Endothelial cell of umbilical vein (primary cell): Measurements from ENCODE around the gene TMPRSS13. TPM values are rescaled to one million over a fixed set of nuclear protein-coding genes. Genes with fewer than 3 reads are reported as not detected.

Experiments used
- BruUV-seq: library from RNA; stranded (reverse); fragments of 400-500 nt; replicated peaks from 2 replicates; lab custom pipeline; 2021; lab: Mats Ljungman, UMichigan
- CTCF ChIA-PET: fragments of 300-600, 350-600 bp; sonication (Branson Sonifier 250); formaldehyde crosslinking; loops from one replicate; lab custom pipeline; 2021; ENCODE audit warnings: antibody characterized with exemption, inconsistent platforms; lab: Charles Lee
- POLR2A ChIA-PET: fragments of 300-600, 350-600 bp; sonication (Branson Sonifier 250); formaldehyde crosslinking; loops from one replicate; lab custom pipeline; 2021; ENCODE audit warnings: antibody characterized with exemption, inconsistent platforms; lab: Charles Lee
- DNase-seq: peaks from one replicate; pipeline ENCODE4 v3.0.0-alpha.2; 2011; ENCODE audit warnings: low read depth, low spot score
- FAIRE-seq: peaks from 2 replicates; lab custom pipeline; 2011; peaks lifted over from hg19 to GRCh38; lab: Jason Lieb, UNC
- H2AFZ ChIP-seq: 2 replicates; pipeline ENCODE4 v1.6.0; 2012; ENCODE audit warnings: low read depth, low read length, control low read depth, inconsistent platforms
- H3K27ac ChIP-seq: 2 replicates; pipeline ENCODE4 v1.5.1; 2011; ENCODE audit warnings: low read depth, mild to moderate bottlenecking, control low read depth, low read length, moderate library complexity; ENCODE audit not compliant: insufficient read depth
- H3K27me3 ChIP-seq, 2 experiments: 2 replicates each; pipeline versions ENCODE4 v1.6.0 to v1.6.1; 2011; ENCODE audit warnings: low read length in 2 of 2, mixed read lengths in 1 of 2; ENCODE audit not compliant: control insufficient read depth in 2 of 2, insufficient read depth in 2 of 2
- H3K36me3 ChIP-seq, 2 experiments: 2 replicates in 1 of 2; 3 replicates in 1 of 2; pipeline ENCODE4 v1.5.1; 2011; ENCODE audit warnings: low read length in 2 of 2, mild to moderate bottlenecking in 1 of 2, moderate library complexity in 1 of 2; ENCODE audit not compliant: control insufficient read depth in 2 of 2, insufficient read depth in 2 of 2; ENCODE audit errors: extremely low read depth in 1 of 2
- H3K4me1 ChIP-seq: 3 replicates; pipeline ENCODE4 v1.5.1; 2011; ENCODE audit warnings: mild to moderate bottlenecking, low read length; ENCODE audit not compliant: control insufficient read depth, insufficient read depth; ENCODE audit errors: extremely low read depth
- H3K4me2 ChIP-seq: 2 replicates; pipeline ENCODE4 v1.6.1; 2011; ENCODE audit warnings: low read length, control low read depth, mixed read lengths; ENCODE audit not compliant: insufficient read depth
- H3K4me3 ChIP-seq, 3 experiments: fragments of 200-600 bp in 1 of 3; sonication (generic), shearing (Covaris generic) in 1 of 3; replicated peaks in 1 of 3; 2 replicates each; pipeline ENCODE4 v1.5.1; 2011 to 2016; ENCODE audit warnings: control low read depth in 3 of 3, low read length in 3 of 3, mild to moderate bottlenecking in 2 of 3, inconsistent platforms in 1 of 3, low read depth in 1 of 3, moderate library complexity in 1 of 3; ENCODE audit not compliant: insufficient read depth in 1 of 3
- H3K79me2 ChIP-seq: 2 replicates; pipeline ENCODE4 v1.6.0; 2012; ENCODE audit warnings: low read length, inconsistent platforms; ENCODE audit not compliant: control insufficient read depth, insufficient read depth
- H3K9ac ChIP-seq: replicated peaks from 2 replicates; pipeline ENCODE3; 2011; ENCODE audit warnings: low read length, control low read depth; ENCODE audit not compliant: insufficient read depth; ENCODE audit errors: extremely low read depth
- H3K9me1 ChIP-seq: replicated peaks from 3 replicates; pipeline ENCODE4 v1.6.0; 2011; ENCODE audit warnings: mild to moderate bottlenecking, low read length; ENCODE audit not compliant: control insufficient read depth, insufficient read depth; ENCODE audit errors: extremely low read depth
- H3K9me3 ChIP-seq: replicated peaks from 2 replicates; pipeline ENCODE4 v1.5.1; 2012; ENCODE audit warnings: low read length, inconsistent platforms; ENCODE audit not compliant: control insufficient read depth, insufficient read depth
- H4K20me1 ChIP-seq: replicated peaks from 2 replicates; pipeline ENCODE3; 2011; ENCODE audit warnings: mild to moderate bottlenecking, low read length; ENCODE audit not compliant: control insufficient read depth, insufficient read depth; ENCODE audit errors: extremely low read depth
- CTCF ChIP-seq, 2 donors: IDR thresholded peaks; 1 replicate in 1 of 2; 2 replicates in 1 of 2; pipeline ENCODE4 v1.5.1; 2011; ENCODE audit warnings: low read length in 2 of 2, mild to moderate bottlenecking in 2 of 2, moderate library complexity in 2 of 2, control low read depth in 1 of 2, inconsistent platforms in 1 of 2, low read depth in 1 of 2; ENCODE audit not compliant: insufficient read depth in 1 of 2; ENCODE audit errors: extremely low read depth in 1 of 2
- EZH2 ChIP-seq: IDR thresholded peaks from 2 replicates; pipeline ENCODE4 v1.6.1; 2012; ENCODE audit warnings: borderline replicate concordance, low read depth, mild to moderate bottlenecking, moderate library complexity, low read length, inconsistent platforms; ENCODE audit not compliant: severe bottlenecking
- FOS ChIP-seq: IDR thresholded peaks from 2 replicates; pipeline ENCODE4 v1.6.1; 2011; ENCODE audit warnings: mild to moderate bottlenecking, low read length, moderate library complexity, borderline replicate concordance; ENCODE audit not compliant: insufficient read depth
- GATA2 ChIP-seq: IDR thresholded peaks from 2 replicates; pipeline ENCODE4 v1.7.0; 2011; ENCODE audit warnings: low read depth, mild to moderate bottlenecking, moderate library complexity, mixed read lengths, low read length; ENCODE audit not compliant: insufficient read length, insufficient read depth
- JUN ChIP-seq: IDR thresholded peaks from 2 replicates; pipeline ENCODE4 v1.6.1; 2011; ENCODE audit warnings: borderline replicate concordance, low read depth; ENCODE audit not compliant: insufficient read length, insufficient read depth
- MAX ChIP-seq: IDR thresholded peaks from 2 replicates; pipeline ENCODE4 v1.6.1; 2011; ENCODE audit not compliant: insufficient read depth, insufficient read length
- MYC ChIP-seq: IDR thresholded peaks from one replicate; pipeline ENCODE4 v1.6.1; 2011; ENCODE audit warnings: mild to moderate bottlenecking, low read depth, low read length
- POLR2A ChIP-seq: IDR thresholded peaks from 2 replicates; pipeline ENCODE4 v1.6.1; 2012; ENCODE audit warnings: low read depth, mild to moderate bottlenecking, control low read depth, low read length
- POLR2AphosphoS5 ChIP-seq: IDR thresholded peaks from 2 replicates; pipeline ENCODE4 v1.6.1; 2012; ENCODE audit warnings: low read depth, mild to moderate bottlenecking, control low read depth, low read length, moderate library complexity; ENCODE audit not compliant: insufficient read depth
- dilution Hi-C: fragments of 300-500 bp; cut with MboI; formaldehyde crosslinking; loops from one replicate; pipeline ENCODE4 v1.15.0; 2019; ENCODE audit warnings: low sequenced_read_pairs; ENCODE audit not compliant: extremely low pct_ligation_motif_present
- intact Hi-C: fragments of 100-400 bp; cut with micrococcal nuclease; formaldehyde crosslinking; loops from one replicate; pipeline ENCODE4 v1.10.0; 2022
- polyA plus RNA-seq, 4 experiments: library from polyadenylated mRNA; depleted of rRNA in 3 of 4; stranded (reverse) in 3 of 4; unstranded in 1 of 4; fragments of >200 nt; gene quantifications; 2 replicates each; pipeline versions ENCODE4 v1.2.1 to v1.2.3, GENCODE V29; 2011 to 2012; ENCODE audit warnings: missing spikeins in 1 of 4
- total RNA-seq: library from RNA; stranded (reverse); gene quantifications from 2 replicates; pipeline ENCODE4 v1.2.3, GENCODE V29; 2021

Gene TMPRSS13
- total and polyA plus RNA-seq, 2 donors (not counting 3 experiments of a cell fraction or from before 2014, with no cell fraction given) = 0.22 to 0.46 TPM

GRCh38 chr11:117912497-117912896, 16.7 kb downstream of the TMPRSS13 start:
- Histone ChIP-seq H3K9me3 (no peaks in the 10 kb centered on the region), H3K27me3 (no peaks in the 10 kb centered on the region), H3K27ac (no peak overlapping the region), H3K9ac (no peak overlapping the region), H3K4me2 (no peak overlapping the region), H4K20me1 (no peaks in the 10 kb centered on the region), H2AFZ (no peak overlapping the region), H3K36me3 (no peaks in the 10 kb centered on the region), H3K9me1 (no peaks in the 10 kb centered on the region), H3K4me1 (peaks cover 3% of the 10 kb centered on the region), H3K4me3 (no peak overlapping the region), H3K79me2 (no peaks in the 10 kb centered on the region)
- ChIA-PET CTCF (no interaction called here), POLR2A (no interaction called here)
- intact Hi-C loops = no loop called here
- DNase-seq (no peak), FAIRE-seq (no peak)
- no peak for TF ChIP-seq CTCF (IDR thresholded peaks at IDR 0.05; ENCODE audit: extremely low read depth in 1 of 2, insufficient read depth in 1 of 2, low read depth in 1 of 2, low read length in 2 of 2)
- TF ChIP-seq POLR2AphosphoS5 = no peak
- TF ChIP-seq POLR2A = no peak
- no peak for TF ChIP-seq MYC
- no peak for TF ChIP-seq MAX
- TF ChIP-seq FOS = no peak
- TF ChIP-seq GATA2 = no peak
- TF ChIP-seq JUN = no peak
- TF ChIP-seq EZH2 = no peak
- dilution Hi-C loops = no loop called here
- no TSS peak for BruUV-seq
